WTC11 (cell line): ENCODE results near the gene SEC24C. TPM values are rescaled to one million over a fixed set of nuclear protein-coding genes. Genes with fewer than 3 reads are reported as not detected.
"Not testable (repeated sequence)": the region's sequence is repeated elsewhere in the genome, so short reads cannot be mapped to it uniquely, and the experiment has no call there.

Experiments used
- ATAC-seq: fragments of 200-7000 bp; cut with Tn5 transposase; 2 replicates; pipeline ENCODE4 v1.10.0; 2021; ENCODE audit warnings: mild to moderate bottlenecking, moderate library complexity
- CTCF ChIA-PET: fragments of 300-600 bp; sonication (Branson Sonifier 250); formaldehyde crosslinking; loops from one replicate; lab custom pipeline; 2021; ENCODE audit warnings: antibody characterized with exemption; lab: Charles Lee
- POLR2A ChIA-PET: fragments of 350-600 bp; sonication (Branson Sonifier 250); formaldehyde crosslinking; loops from one replicate; lab custom pipeline; 2021; ENCODE audit warnings: antibody characterized with exemption; lab: Charles Lee
- DNase-seq: peaks from one replicate; pipeline ENCODE4 v3.0.0; 2021; ENCODE audit warnings: low spot score
- H3K27ac Mint-ChIP-seq: 2 replicates; pipeline ENCODE4 v1.8.0; 2021; ENCODE audit warnings: mixed read lengths
- H3K27me3 Mint-ChIP-seq: 2 replicates; pipeline ENCODE4 v1.8.0; 2021; ENCODE audit warnings: low read depth, mild to moderate bottlenecking, moderate library complexity, mixed read lengths
- H3K36me3 Mint-ChIP-seq: 2 replicates; pipeline ENCODE4 v1.8.0; 2021; ENCODE audit warnings: mixed read lengths
- H3K4me1 Mint-ChIP-seq: 2 replicates; pipeline ENCODE4 v1.8.0; 2022; ENCODE audit warnings: mixed read lengths
- H3K4me3 Mint-ChIP-seq: 2 replicates; pipeline ENCODE4 v1.8.0; 2021; ENCODE audit warnings: mild to moderate bottlenecking, moderate library complexity, mixed read lengths
- H3K9me3 Mint-ChIP-seq: 2 replicates; pipeline ENCODE4 v1.8.0; 2021; ENCODE audit warnings: mixed read lengths
- ATF3 ChIP-seq: sonication (generic); formaldehyde crosslinking; conservative IDR thresholded peaks from 2 replicates; pipeline ENCODE4 v1.8.1; 2022; ENCODE audit warnings: mild to moderate bottlenecking, missing genetic modification reagents
- CBFB ChIP-seq: sonication (generic); formaldehyde crosslinking; IDR thresholded peaks from 2 replicates; pipeline ENCODE4 v1.8.1; 2022; ENCODE audit warnings: mild to moderate bottlenecking, low read depth, missing genetic modification reagents
- CTCF ChIP-seq: fragments of 200-600 bp; IDR thresholded peaks from 2 replicates; pipeline ENCODE4 v1.8.0; 2022; ENCODE audit warnings: antibody characterized with exemption
- E2F5 ChIP-seq: sonication (generic); formaldehyde crosslinking; IDR thresholded peaks from 2 replicates; pipeline ENCODE4 v1.8.1; 2022; ENCODE audit warnings: mild to moderate bottlenecking, moderate library complexity, missing genetic modification reagents
- ELF4 ChIP-seq: sonication (generic); formaldehyde crosslinking; IDR thresholded peaks from 2 replicates; pipeline ENCODE4 v1.8.1; 2022; ENCODE audit warnings: low read depth, mild to moderate bottlenecking, moderate library complexity, missing genetic modification reagents
- EMX1 ChIP-seq: fragments of 250-450 bp; sonication (Bioruptor Pico); IDR thresholded peaks from 2 replicates; pipeline ENCODE4 v1.8.0; 2021; ENCODE audit warnings: mild to moderate bottlenecking
- GRHL2 ChIP-seq: fragments of 250-450 bp; sonication (Bioruptor Pico); IDR thresholded peaks from 2 replicates; pipeline ENCODE4 v1.8.0; 2022; ENCODE audit warnings: mild to moderate bottlenecking, moderate library complexity; ENCODE audit not compliant: insufficient replicate concordance, severe bottlenecking
- JAZF1 ChIP-seq: fragments of 250-450 bp; sonication (Bioruptor Pico); IDR thresholded peaks from 2 replicates; pipeline ENCODE4 v1.9.0; 2021; ENCODE audit warnings: moderate library complexity, mild to moderate bottlenecking, inconsistent platforms
- KAT7 ChIP-seq: sonication (generic); formaldehyde crosslinking; IDR thresholded peaks from 2 replicates; pipeline ENCODE4 v1.8.1; 2023; ENCODE audit warnings: missing genetic modification reagents, mild to moderate bottlenecking, borderline replicate concordance
- NFE2L1 ChIP-seq: sonication (generic); formaldehyde crosslinking; IDR thresholded peaks from 2 replicates; pipeline ENCODE4 v1.8.1; 2023; ENCODE audit warnings: missing genetic modification reagents
- NR2C2 ChIP-seq: sonication (generic); formaldehyde crosslinking; IDR thresholded peaks from 2 replicates; pipeline ENCODE4 v1.8.0; 2022; ENCODE audit warnings: mild to moderate bottlenecking, missing genetic modification reagents
- NR3C1 ChIP-seq: sonication (generic); formaldehyde crosslinking; conservative IDR thresholded peaks from 2 replicates; pipeline ENCODE4 v1.8.1; 2023; ENCODE audit warnings: low read depth, mild to moderate bottlenecking, missing genetic modification reagents
- PRRX2 ChIP-seq: fragments of 250-450 bp; sonication (Bioruptor Pico); IDR thresholded peaks from 2 replicates; pipeline ENCODE4 v1.8.0; 2021; ENCODE audit warnings: mild to moderate bottlenecking
- RELA ChIP-seq: sonication (generic); formaldehyde crosslinking; IDR thresholded peaks from 2 replicates; pipeline ENCODE4 v1.8.1; 2022; ENCODE audit warnings: missing genetic modification reagents, mild to moderate bottlenecking, borderline replicate concordance
- SMAD3 ChIP-seq: sonication (generic); formaldehyde crosslinking; IDR thresholded peaks from 2 replicates; pipeline ENCODE4 v1.8.0; 2022; ENCODE audit warnings: missing genetic modification reagents, mild to moderate bottlenecking, borderline replicate concordance
- SOX15 ChIP-seq: fragments of 250-450 bp; sonication (Bioruptor Pico); IDR thresholded peaks from 2 replicates; pipeline ENCODE4 v1.9.0; 2021; ENCODE audit warnings: mild to moderate bottlenecking
- TEAD1 ChIP-seq: sonication (generic); formaldehyde crosslinking; IDR thresholded peaks from 2 replicates; pipeline ENCODE4 v1.8.0; 2022; ENCODE audit warnings: mild to moderate bottlenecking, missing genetic modification reagents
- TP53 ChIP-seq: sonication (generic); formaldehyde crosslinking; IDR thresholded peaks from 2 replicates; pipeline ENCODE4 v1.8.1; 2023; ENCODE audit warnings: mild to moderate bottlenecking, missing genetic modification reagents
- ZBTB43 ChIP-seq: sonication (generic); formaldehyde crosslinking; IDR thresholded peaks from 2 replicates; pipeline ENCODE4 v1.8.1; 2023; ENCODE audit warnings: mild to moderate bottlenecking, missing genetic modification reagents
- ZMAT4 ChIP-seq: fragments of 250-450 bp; sonication (Bioruptor Pico); IDR thresholded peaks from 2 replicates; pipeline ENCODE4 v1.9.0; 2021; ENCODE audit warnings: mild to moderate bottlenecking
- ZNF121 ChIP-seq: sonication (generic); formaldehyde crosslinking; IDR thresholded peaks from 2 replicates; pipeline ENCODE4 v1.8.0; 2023; ENCODE audit warnings: missing genetic modification reagents
- ZNF138 ChIP-seq: sonication (generic); formaldehyde crosslinking; conservative IDR thresholded peaks from 2 replicates; pipeline ENCODE4 v1.8.1; 2022; ENCODE audit warnings: mild to moderate bottlenecking, moderate library complexity, missing genetic modification reagents
- ZNF232 ChIP-seq: sonication (generic); formaldehyde crosslinking; IDR thresholded peaks from 2 replicates; pipeline ENCODE4 v1.8.0; 2022; ENCODE audit warnings: mild to moderate bottlenecking, missing genetic modification reagents
- ZNF263 ChIP-seq: sonication (generic); formaldehyde crosslinking; IDR thresholded peaks from 2 replicates; pipeline ENCODE4 v1.8.1; 2022; ENCODE audit warnings: low read depth, mild to moderate bottlenecking, moderate library complexity, missing genetic modification reagents
- ZNF512 ChIP-seq: sonication (generic); formaldehyde crosslinking; IDR thresholded peaks from 2 replicates; pipeline ENCODE4 v1.8.1; 2022; ENCODE audit warnings: missing genetic modification reagents, borderline replicate concordance
- ZSCAN18 ChIP-seq: fragments of 250-450 bp; sonication (Bioruptor Pico); IDR thresholded peaks from 2 replicates; pipeline ENCODE4 v2.1.2; 2022; ENCODE audit warnings: mild to moderate bottlenecking, moderate library complexity
- total RNA-seq: library from RNA; stranded (reverse); gene quantifications from 3 replicates; pipeline ENCODE4 v1.2.3, GENCODE V29; 2021

The SEC24C gene
- total RNA-seq, 1 experiment from 2014 or later: 74.2 TPM

GRCh38 chr10:73716251-73716650 is 27.9 kb upstream of the SEC24C start:
- H3K27me3 Mint-ChIP-seq: no peaks in the 10 kb centered on the region
- ChIA-PET POLR2A (no interaction called here), CTCF (no interaction called here)
- H3K27ac Mint-ChIP-seq: no peak overlapping the region
- no peak overlapping the region for H3K4me3 Mint-ChIP-seq
- ATAC-seq (no peak), DNase-seq (no peak)
- TF ChIP-seq ELF4: no peak
- TF ChIP-seq NR2C2: no peak
- TF ChIP-seq NR3C1 (CRISPR knock-in tag): no peak
- TF ChIP-seq GRHL2: no peak
- TF ChIP-seq ZBTB43 (CRISPR knock-in tag): no peak
- TF ChIP-seq PRRX2 (CRISPR knock-in tag): no peak
- no peak for TF ChIP-seq ZNF263 (CRISPR knock-in tag)
- no peak for TF ChIP-seq RELA (CRISPR knock-in tag)
- TF ChIP-seq ZNF232: no peak
- no peaks in the 10 kb centered on the region for H3K4me1 Mint-ChIP-seq
- H3K36me3 Mint-ChIP-seq: peaks cover 31% of the 10 kb centered on the region
- no peaks in the 10 kb centered on the region for H3K9me3 Mint-ChIP-seq

- H3K4me1 Mint-ChIP-seq: no peaks in the 10 kb centered on the region
- ATAC-seq (no peak), DNase-seq (no peak)
- H3K9me3 Mint-ChIP-seq: no peaks in the 10 kb centered on the region
- TF ChIP-seq KAT7 (CRISPR knock-in tag) (no peak), JAZF1 (CRISPR knock-in tag) (no peak), ZSCAN18 (no peak), NFE2L1 (CRISPR knock-in tag) (no peak), TEAD1 (no peak), ZNF512 (CRISPR knock-in tag) (no peak), ZNF138 (CRISPR knock-in tag) (no peak), ZMAT4 (no peak), ZNF263 (CRISPR knock-in tag) (no peak), CBFB (no peak), ATF3 (CRISPR knock-in tag) (no peak), SMAD3 (CRISPR knock-in tag) (no peak), GRHL2 (no peak), CTCF (no peak), EMX1 (CRISPR knock-in tag) (no peak), E2F5 (CRISPR knock-in tag) (no peak), TP53 (CRISPR knock-in tag) (no peak), SOX15 (CRISPR knock-in tag) (no peak), ZNF121 (CRISPR knock-in tag) (no peak), NR2C2 (no peak)
- no peak overlapping the region for H3K4me3 Mint-ChIP-seq
- no peak overlapping the region for H3K27ac Mint-ChIP-seq
- POLR2A ChIA-PET: no interaction called here
- CTCF ChIA-PET: no interaction called here
- H3K27me3 Mint-ChIP-seq: no peaks in the 10 kb centered on the region
- peaks cover 35% of the 10 kb centered on the region for H3K36me3 Mint-ChIP-seq
These were observed 26.6 kb upstream of the SEC24C start for GRCh38 chr10:73717556-73717955.

- H3K4me3 Mint-ChIP-seq, H3K9me3 Mint-ChIP-seq, H3K4me1 Mint-ChIP-seq, H3K27me3 Mint-ChIP-seq, POLR2A ChIA-PET, H3K27ac Mint-ChIP-seq, ATAC-seq, DNase-seq, CTCF ChIA-PET: not testable (repeated sequence)
- H3K36me3 Mint-ChIP-seq: peaks cover 35% of the 10 kb centered on the region
These were observed 23.6 kb upstream of the SEC24C start for GRCh38 chr10:73720561-73720960.
